ENCODE measurements around the gene ZNF664.

ZNF664 gene

GRCh38 chr12:123960029-123960735 is 12.8 kb upstream of the ZNF664 start:
- DNase-seq = no peak

- no peak for DNase-seq
These were observed 12.2 kb upstream of the ZNF664 start for GRCh38 chr12:123960856-123961255.

GRCh38 chr12:123961585-123962345 is 11.2 kb upstream of the ZNF664 start:
- DNase-seq = no peak

GRCh38 chr12:123962513-123962912 is 10.5 kb upstream of the ZNF664 start:
- no peak for DNase-seq

GRCh38 chr12:123963821-123964220 is 9.2 kb upstream of the ZNF664 start:
- DNase-seq = no peak

- DNase-seq = no peak
These were observed 7.6 kb upstream of the ZNF664 start for GRCh38 chr12:123965382-123965781.

GRCh38 chr12:123966596-123966995 is 6.4 kb upstream of the ZNF664 start:
- DNase-seq = no peak

- DNase-seq = no peak
These were observed 5.9 kb upstream of the ZNF664 start for GRCh38 chr12:123967121-123967586.

- no peak for DNase-seq
These were observed 1.6 kb upstream of the ZNF664 start for GRCh38 chr12:123971449-123971769.

GRCh38 chr12:123971770-123972456 is 1.1 kb upstream of the ZNF664 start:
- peak; percentile 30 to 44 for DNase-seq

- DNase-seq = no peak
These were observed 732 bp downstream of the ZNF664 start for GRCh38 chr12:123973552-123974341.

- no peak for DNase-seq
These were observed 3.3 kb downstream of the ZNF664 start for GRCh38 chr12:123976227-123976826.

GRCh38 chr12:123979566-123979965 is 6.6 kb downstream of the ZNF664 start:
- no peak for DNase-seq

GRCh38 chr12:123982269-123982668 is 9.3 kb downstream of the ZNF664 start:
- DNase-seq = no peak

- DNase-seq = peak; percentile 61 to 69
These were observed 10.9 kb downstream of the ZNF664 start for GRCh38 chr12:123983822-123984485.

GRCh38 chr12:123984903-123985302 is 11.9 kb downstream of the ZNF664 start:
- DNase-seq = no peak

- no peak for DNase-seq
These were observed 13.5 kb downstream of the ZNF664 start for GRCh38 chr12:123986374-123986965.

- no peak for DNase-seq
These were observed 14.0 kb downstream of the ZNF664 start for GRCh38 chr12:123987022-123987421.

GRCh38 chr12:123989168-123989567 is 16.2 kb downstream of the ZNF664 start:
- DNase-seq = no peak

- DNase-seq = no peak
These were observed 16.7 kb downstream of the ZNF664 start for GRCh38 chr12:123989753-123990152.

- peak; percentile 10 to 14 for DNase-seq
These were observed 17.5 kb downstream of the ZNF664 start for GRCh38 chr12:123990511-123990910.
